ENCODE results near the gene ACTR8. TPM values are rescaled to one million over a fixed set of nuclear protein-coding genes. Genes with fewer than 3 reads are reported as not detected.

ACTR8 gene
- total RNA-seq, 1 donor: 38.0 TPM

DNA sequence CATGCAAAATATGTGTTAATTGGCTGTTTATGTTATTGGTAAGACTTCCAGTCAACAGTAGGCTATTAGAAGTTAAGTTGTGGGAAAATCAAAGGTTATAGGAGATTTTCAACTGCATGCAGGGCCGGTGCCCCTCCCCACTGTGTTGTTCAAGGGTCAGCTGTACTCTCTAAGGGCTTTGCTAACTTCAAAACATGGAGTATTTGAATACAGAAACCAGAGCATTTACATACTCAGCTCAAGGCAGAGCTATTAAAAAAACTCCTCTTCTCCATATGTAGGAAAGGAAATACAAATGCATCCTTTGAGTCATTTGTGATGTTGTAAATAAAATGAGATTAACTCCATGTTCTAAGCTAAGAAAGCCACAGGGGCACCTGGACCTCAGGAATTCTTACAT, 18.8 kb downstream of the ACTR8 start:
- DNase-seq (ENCODE audit: low read depth): no peak
- TF ChIP-seq, protein P1, sequence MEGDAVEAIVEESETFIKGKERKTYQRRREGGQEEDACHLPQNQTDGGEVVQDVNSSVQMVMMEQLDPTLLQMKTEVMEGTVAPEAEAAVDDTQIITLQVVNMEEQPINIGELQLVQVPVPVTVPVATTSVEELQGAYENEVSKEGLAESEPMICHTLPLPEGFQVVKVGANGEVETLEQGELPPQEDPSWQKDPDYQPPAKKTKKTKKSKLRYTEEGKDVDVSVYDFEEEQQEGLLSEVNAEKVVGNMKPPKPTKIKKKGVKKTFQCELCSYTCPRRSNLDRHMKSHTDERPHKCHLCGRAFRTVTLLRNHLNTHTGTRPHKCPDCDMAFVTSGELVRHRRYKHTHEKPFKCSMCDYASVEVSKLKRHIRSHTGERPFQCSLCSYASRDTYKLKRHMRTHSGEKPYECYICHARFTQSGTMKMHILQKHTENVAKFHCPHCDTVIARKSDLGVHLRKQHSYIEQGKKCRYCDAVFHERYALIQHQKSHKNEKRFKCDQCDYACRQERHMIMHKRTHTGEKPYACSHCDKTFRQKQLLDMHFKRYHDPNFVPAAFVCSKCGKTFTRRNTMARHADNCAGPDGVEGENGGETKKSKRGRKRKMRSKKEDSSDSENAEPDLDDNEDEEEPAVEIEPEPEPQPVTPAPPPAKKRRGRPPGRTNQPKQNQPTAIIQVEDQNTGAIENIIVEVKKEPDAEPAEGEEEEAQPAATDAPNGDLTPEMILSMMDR (IDR thresholded peaks at IDR 0.05; ENCODE audit: insufficient read depth, low read depth, low read length): no peak
- no peak overlapping the region for H3K4me3 ChIP-seq (ENCODE audit: low read depth, low read length)

DNA sequence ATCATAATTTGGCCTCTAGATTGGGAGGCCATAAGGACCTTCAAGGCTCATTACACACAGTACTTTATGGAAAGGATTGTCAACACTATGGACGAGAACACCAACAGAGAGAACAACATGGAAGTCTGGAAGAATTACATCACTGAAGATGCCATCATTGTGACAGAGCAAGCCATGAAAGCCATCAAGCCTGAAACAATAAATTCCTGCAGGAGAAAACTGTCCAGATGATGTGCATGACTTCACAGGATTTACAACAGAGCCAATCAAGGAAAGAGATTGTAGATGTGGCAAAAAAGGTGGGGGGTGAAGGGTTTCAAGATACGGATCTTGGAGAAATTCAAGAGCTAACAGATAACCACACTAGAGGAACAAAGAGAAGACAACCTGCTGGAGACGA, 19.7 kb downstream of the ACTR8 start:
- no peak overlapping the region for H3K4me3 ChIP-seq (ENCODE audit: low read depth, low read length)
- TF ChIP-seq, protein P1 (IDR thresholded peaks at IDR 0.05; ENCODE audit: insufficient read depth, low read depth, low read length): no peak
- no peak for DNase-seq (ENCODE audit: low read depth)

DNA sequence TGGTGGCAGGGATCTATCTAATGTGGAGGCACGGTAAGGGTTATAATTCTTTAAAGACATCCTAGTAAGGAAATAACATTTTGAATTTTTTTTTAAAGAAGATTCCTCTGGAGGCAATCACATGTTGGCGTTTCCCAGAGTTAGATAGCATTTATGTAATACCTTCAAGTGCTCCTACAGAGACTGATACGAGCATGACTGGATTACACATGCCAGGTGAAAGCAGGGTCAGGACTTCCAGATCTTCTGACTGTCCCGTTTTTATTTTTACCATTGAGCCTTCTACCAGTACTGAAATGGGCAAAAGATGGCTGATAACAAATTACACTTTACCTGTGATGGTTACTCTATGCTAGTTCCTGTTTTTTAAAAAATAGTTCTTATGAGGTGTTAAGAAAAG, 21.8 kb downstream of the ACTR8 start:
- TF ChIP-seq, protein P1 (IDR thresholded peaks at IDR 0.05; ENCODE audit: insufficient read depth, low read depth, low read length): no peak
- no peak overlapping the region for H3K4me3 ChIP-seq (ENCODE audit: low read depth, low read length)
- no peak for DNase-seq (ENCODE audit: low read depth)

DNA sequence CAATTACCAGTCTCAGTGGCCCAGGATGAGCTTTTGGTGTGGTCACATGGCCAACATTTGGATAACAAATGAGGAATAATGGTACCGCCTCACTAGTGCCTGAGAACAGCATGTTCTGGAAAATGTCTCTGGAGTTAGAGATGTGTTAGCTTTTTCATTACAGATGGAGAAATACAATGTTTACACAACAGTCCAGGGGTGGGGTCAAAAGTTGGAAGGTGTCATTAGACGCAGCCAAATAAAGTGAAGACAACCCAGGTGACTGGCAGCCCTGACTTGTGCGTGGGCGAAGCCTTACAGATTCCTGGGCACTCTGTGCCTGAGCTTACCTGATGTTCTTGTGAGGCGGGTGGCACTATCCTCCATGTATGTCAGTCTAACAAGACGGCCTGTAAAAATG, 22.8 kb downstream of the ACTR8 start:
- TF ChIP-seq, protein P1 (IDR thresholded peaks at IDR 0.05; ENCODE audit: insufficient read depth, low read depth, low read length): no peak

DNA sequence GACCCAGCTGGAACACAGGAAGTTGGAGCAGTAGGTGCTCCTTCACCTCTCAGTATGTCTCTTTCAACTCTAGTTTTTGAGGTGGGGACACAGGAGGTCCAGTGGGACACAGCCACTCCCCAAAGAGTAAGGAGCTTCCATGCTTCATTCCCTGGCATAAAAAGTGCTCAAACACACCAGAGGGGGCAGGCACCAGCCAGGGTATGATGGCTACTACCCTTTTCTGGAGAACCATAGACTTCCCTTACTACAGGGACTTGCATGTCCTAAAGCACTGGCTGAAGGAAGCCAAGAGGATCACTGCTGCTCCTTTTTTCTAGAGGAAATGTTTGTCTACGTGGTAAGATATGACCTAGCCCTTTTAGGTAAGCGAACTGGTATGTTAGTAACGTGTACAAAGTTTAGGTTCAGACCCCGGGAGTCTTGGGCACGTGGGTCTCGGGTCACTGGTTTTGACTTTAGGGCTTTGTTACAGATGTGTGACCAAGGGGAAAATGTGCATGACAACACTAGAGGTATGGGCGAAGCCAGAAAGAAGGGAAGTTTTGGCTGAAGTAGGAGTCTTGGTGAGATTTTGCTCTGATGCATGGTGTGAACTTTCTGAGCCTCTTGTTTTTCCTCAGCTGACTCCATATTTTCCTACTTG, 23.7 kb downstream of the ACTR8 start:
- TF ChIP-seq, protein P1 (IDR thresholded peaks at IDR 0.05; ENCODE audit: insufficient read depth, low read depth, low read length): no peak
- no peak for DNase-seq (ENCODE audit: low read depth)
- H3K4me3 ChIP-seq (ENCODE audit: low read depth, low read length): no peak overlapping the region

More for the DNA sequence above, 22.8 kb downstream of the ACTR8 start:
- no peak overlapping the region for H3K4me3 ChIP-seq (ENCODE audit: low read depth, low read length)
- DNase-seq (ENCODE audit: low read depth): no peak

DNA sequence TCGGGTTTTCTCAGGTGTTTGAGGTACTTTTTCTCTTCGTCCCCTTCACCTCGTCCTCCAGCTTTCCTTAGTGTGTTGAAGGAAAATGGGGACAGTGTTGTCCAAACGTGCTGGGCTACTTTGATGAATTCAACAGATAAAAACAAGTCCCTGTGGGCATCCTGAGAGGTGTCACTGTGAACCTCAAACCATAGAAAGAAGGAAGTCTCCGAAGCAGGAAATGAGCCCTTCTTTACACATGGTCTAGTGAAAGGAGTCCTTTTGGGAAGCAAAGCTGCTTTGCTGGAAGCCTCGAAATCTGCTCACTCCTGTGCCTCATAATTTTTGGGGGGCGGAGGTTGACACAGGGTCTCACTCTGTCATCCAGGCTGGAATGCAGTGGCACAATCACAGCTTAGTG, 25.0 kb downstream of the ACTR8 start:
- no peak for DNase-seq (ENCODE audit: low read depth)
- TF ChIP-seq, protein P1 (IDR thresholded peaks at IDR 0.05; ENCODE audit: insufficient read depth, low read depth, low read length): no peak
- H3K4me3 ChIP-seq (ENCODE audit: low read depth, low read length): no peak overlapping the region

DNA sequence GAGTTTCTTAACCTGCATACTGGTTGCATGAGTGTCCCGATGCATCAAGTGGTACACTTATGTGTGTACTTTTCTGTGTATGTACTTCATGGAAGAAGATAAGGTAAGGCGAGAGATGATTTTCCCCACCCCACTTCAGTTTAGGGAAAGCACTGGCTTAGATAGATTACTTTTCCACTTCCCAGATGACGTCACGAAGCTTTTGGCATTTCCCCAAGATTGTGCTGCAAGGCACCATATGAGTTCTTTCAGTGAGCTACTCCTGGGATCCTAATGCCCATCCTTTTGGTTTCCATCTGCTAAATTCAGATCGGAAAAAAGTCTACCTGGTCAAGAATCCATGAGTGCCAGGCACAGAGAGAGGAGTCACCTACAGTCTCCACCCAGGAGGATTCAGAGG, 31.1 kb downstream of the ACTR8 start:
- peak; percentile 67 for DNase-seq (ENCODE audit: low read depth)
- TF ChIP-seq, protein P1 (IDR thresholded peaks at IDR 0.05; ENCODE audit: insufficient read depth, low read depth, low read length): no peak

More for the DNA sequence above, 31.1 kb downstream of the ACTR8 start:
- no peak overlapping the region for H3K4me3 ChIP-seq (ENCODE audit: low read depth, low read length)

Measured in fibroblast of villous mesenchyme (primary cell).